ENCODE data around the gene FOXP1.

The FOXP1 gene

DNA sequence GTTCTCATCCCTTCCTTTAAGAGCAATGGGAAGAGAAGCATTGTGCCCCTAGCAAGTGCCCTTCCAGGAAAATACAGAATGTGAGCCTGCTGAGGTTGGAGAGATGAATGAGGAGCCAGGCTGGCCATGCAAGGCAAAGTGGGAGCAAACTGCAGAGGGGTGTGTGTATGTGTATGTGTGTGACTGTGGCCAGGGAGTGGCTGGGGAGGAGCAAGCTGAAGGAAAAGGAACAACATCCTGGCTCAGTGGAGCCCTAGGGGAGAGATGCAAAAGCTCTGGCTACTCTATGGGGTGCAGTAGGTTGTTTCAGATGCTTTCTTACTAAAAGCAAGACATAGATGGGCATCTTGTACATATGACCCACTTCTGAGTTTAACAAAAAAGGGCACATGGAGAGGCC is 20.6 kb downstream of the FOXP1 start:
- H3K9ac ChIP-seq (ENCODE audit: low read length), result no peak overlapping the region
- H3K36me3 ChIP-seq (ENCODE audit: control insufficient read depth, insufficient read depth, low read length, severe bottlenecking), result no peaks in the 10 kb centered on the region
- no peaks in the 10 kb centered on the region for H3K4me1 ChIP-seq (ENCODE audit: control insufficient read depth, insufficient read depth, low read length)
- no peaks in the 10 kb centered on the region for H3K9me3 ChIP-seq (ENCODE audit: control insufficient read depth, low read length)
- DNase-seq (ENCODE audit: low read depth), result no peak
- H3K4me3 ChIP-seq (ENCODE audit: low read length), result no peak overlapping the region
- H3K27me3 ChIP-seq (replicated peaks; ENCODE audit: control insufficient read depth, insufficient read depth, low read length), result no peaks in the 10 kb centered on the region

- H3K9ac ChIP-seq (ENCODE audit: low read length), result no peak overlapping the region
- no peak for DNase-seq (ENCODE audit: low read depth)
- no peak overlapping the region for H3K4me3 ChIP-seq (ENCODE audit: low read length)
- H3K36me3 ChIP-seq (ENCODE audit: control insufficient read depth, insufficient read depth, low read length, severe bottlenecking), result no peaks in the 10 kb centered on the region
- no peaks in the 10 kb centered on the region for H3K4me1 ChIP-seq (ENCODE audit: control insufficient read depth, insufficient read depth, low read length)
- peaks cover 4% of the 10 kb centered on the region for H3K9me3 ChIP-seq (ENCODE audit: control insufficient read depth, low read length)
- no peaks in the 10 kb centered on the region for H3K27me3 ChIP-seq (replicated peaks; ENCODE audit: control insufficient read depth, insufficient read depth, low read length)
These were observed 22.9 kb downstream of the FOXP1 start for GRCh38 chr3:71560665-71561064.

- H3K4me1 ChIP-seq (ENCODE audit: control insufficient read depth, insufficient read depth, low read length), result no peaks in the 10 kb centered on the region
- H3K36me3 ChIP-seq (ENCODE audit: control insufficient read depth, insufficient read depth, low read length, severe bottlenecking), result no peaks in the 10 kb centered on the region
- no peak for DNase-seq (ENCODE audit: low read depth)
- H3K27me3 ChIP-seq (replicated peaks; ENCODE audit: control insufficient read depth, insufficient read depth, low read length), result no peaks in the 10 kb centered on the region
- no peak overlapping the region for H3K4me3 ChIP-seq (ENCODE audit: low read length)
- H3K9me3 ChIP-seq (ENCODE audit: control insufficient read depth, low read length), result peaks cover 4% of the 10 kb centered on the region
- H3K9ac ChIP-seq (ENCODE audit: low read length), result no peak overlapping the region
These were observed 23.9 kb downstream of the FOXP1 start for GRCh38 chr3:71559578-71560162.

GRCh38 chr3:71559021-71559420 is 24.5 kb downstream of the FOXP1 start:
- DNase-seq (ENCODE audit: low read depth), result no peak
- Histone ChIP-seq H3K9me3 (ENCODE audit: control insufficient read depth, low read length) (peaks cover 4% of the 10 kb centered on the region), H3K36me3 (ENCODE audit: control insufficient read depth, insufficient read depth, low read length, severe bottlenecking) (no peaks in the 10 kb centered on the region), H3K9ac (ENCODE audit: low read length) (no peak overlapping the region), H3K4me3 (ENCODE audit: low read length) (no peak overlapping the region), H3K27me3 (replicated peaks; ENCODE audit: control insufficient read depth, insufficient read depth, low read length) (no peaks in the 10 kb centered on the region), H3K4me1 (ENCODE audit: control insufficient read depth, insufficient read depth, low read length) (no peaks in the 10 kb centered on the region)

DNA sequence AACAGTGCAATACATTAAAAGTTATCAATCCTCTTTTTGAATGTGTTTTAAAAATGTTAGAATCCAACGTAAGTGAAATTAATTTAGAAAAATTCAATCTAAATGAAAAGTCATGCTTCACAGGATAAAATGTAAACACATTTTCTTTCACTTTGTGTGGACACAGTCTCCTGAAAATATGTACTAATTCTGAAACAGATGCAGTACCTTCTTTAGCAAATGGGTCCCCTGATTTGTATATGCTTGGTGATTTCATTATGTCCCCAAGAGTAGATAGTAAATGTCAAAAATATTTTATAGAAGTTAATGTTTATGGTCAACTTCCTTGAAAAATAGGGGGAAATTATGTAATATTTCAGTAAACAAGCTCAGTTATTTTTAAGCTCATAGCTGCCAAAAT is 28.9 kb downstream of the FOXP1 start:
- H3K9ac ChIP-seq (ENCODE audit: low read length), result no peak overlapping the region
- no peak overlapping the region for H3K4me3 ChIP-seq (ENCODE audit: low read length)
- peaks cover 4% of the 10 kb centered on the region for H3K9me3 ChIP-seq (ENCODE audit: control insufficient read depth, low read length)
- H3K4me1 ChIP-seq (ENCODE audit: control insufficient read depth, insufficient read depth, low read length), result peaks cover 5% of the 10 kb centered on the region
- H3K27me3 ChIP-seq (replicated peaks; ENCODE audit: control insufficient read depth, insufficient read depth, low read length), result no peaks in the 10 kb centered on the region
- DNase-seq (ENCODE audit: low read depth), result no peak
- H3K36me3 ChIP-seq (ENCODE audit: control insufficient read depth, insufficient read depth, low read length, severe bottlenecking), result no peaks in the 10 kb centered on the region

DNA sequence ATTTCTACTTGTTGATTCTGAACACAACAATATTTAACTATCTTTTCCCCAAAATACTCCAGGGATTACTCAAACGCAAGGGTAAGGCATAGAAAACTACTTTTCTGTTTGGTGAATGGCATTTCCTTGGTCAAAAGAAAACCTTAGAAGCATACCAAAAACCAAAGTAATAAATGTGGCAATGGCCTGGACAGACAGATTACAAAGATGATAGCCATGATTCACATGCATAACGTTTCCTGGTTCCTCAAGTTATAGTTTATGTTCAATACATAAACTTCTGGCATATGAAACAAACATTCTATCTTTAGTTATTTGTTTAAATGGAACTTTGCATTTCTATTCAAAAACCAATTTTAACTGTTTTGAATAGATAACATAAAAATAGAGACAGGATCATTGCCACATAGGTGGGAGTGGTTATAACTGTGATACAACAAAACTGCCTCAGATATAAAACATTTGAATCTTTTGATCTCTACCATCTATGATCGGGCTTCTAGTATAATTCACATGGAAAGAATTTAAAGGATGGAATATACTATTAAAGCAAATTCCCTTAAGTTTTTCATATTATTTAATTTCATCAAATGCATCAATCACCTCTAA is 32.1 kb downstream of the FOXP1 start:
- peaks cover 22% of the 10 kb centered on the region for H3K4me1 ChIP-seq (ENCODE audit: control insufficient read depth, insufficient read depth, low read length)
- H3K9ac ChIP-seq (ENCODE audit: low read length), result no peak overlapping the region
- no peaks in the 10 kb centered on the region for H3K9me3 ChIP-seq (ENCODE audit: control insufficient read depth, low read length)
- peak; percentile 69 for DNase-seq (ENCODE audit: low read depth)
- no peaks in the 10 kb centered on the region for H3K36me3 ChIP-seq (ENCODE audit: control insufficient read depth, insufficient read depth, low read length, severe bottlenecking)
- H3K27me3 ChIP-seq (replicated peaks; ENCODE audit: control insufficient read depth, insufficient read depth, low read length), result no peaks in the 10 kb centered on the region
- H3K4me3 ChIP-seq (ENCODE audit: low read length), result no peak overlapping the region

- Histone ChIP-seq H3K27me3 (replicated peaks; ENCODE audit: control insufficient read depth, insufficient read depth, low read length) (no peaks in the 10 kb centered on the region), H3K9me3 (ENCODE audit: control insufficient read depth, low read length) (no peaks in the 10 kb centered on the region), H3K9ac (ENCODE audit: low read length) (no peak overlapping the region), H3K4me3 (ENCODE audit: low read length) (no peak overlapping the region), H3K36me3 (ENCODE audit: control insufficient read depth, insufficient read depth, low read length, severe bottlenecking) (no peaks in the 10 kb centered on the region), H3K4me1 (ENCODE audit: control insufficient read depth, insufficient read depth, low read length) (peaks cover 22% of the 10 kb centered on the region)
- DNase-seq (ENCODE audit: low read depth), result no peak
These were observed 33.6 kb downstream of the FOXP1 start for GRCh38 chr3:71549951-71550350.

- H3K4me1 ChIP-seq (ENCODE audit: control insufficient read depth, insufficient read depth, low read length), result peaks cover 22% of the 10 kb centered on the region
These were observed 34.7 kb downstream of the FOXP1 start for GRCh38 chr3:71548705-71549384.

DNA sequence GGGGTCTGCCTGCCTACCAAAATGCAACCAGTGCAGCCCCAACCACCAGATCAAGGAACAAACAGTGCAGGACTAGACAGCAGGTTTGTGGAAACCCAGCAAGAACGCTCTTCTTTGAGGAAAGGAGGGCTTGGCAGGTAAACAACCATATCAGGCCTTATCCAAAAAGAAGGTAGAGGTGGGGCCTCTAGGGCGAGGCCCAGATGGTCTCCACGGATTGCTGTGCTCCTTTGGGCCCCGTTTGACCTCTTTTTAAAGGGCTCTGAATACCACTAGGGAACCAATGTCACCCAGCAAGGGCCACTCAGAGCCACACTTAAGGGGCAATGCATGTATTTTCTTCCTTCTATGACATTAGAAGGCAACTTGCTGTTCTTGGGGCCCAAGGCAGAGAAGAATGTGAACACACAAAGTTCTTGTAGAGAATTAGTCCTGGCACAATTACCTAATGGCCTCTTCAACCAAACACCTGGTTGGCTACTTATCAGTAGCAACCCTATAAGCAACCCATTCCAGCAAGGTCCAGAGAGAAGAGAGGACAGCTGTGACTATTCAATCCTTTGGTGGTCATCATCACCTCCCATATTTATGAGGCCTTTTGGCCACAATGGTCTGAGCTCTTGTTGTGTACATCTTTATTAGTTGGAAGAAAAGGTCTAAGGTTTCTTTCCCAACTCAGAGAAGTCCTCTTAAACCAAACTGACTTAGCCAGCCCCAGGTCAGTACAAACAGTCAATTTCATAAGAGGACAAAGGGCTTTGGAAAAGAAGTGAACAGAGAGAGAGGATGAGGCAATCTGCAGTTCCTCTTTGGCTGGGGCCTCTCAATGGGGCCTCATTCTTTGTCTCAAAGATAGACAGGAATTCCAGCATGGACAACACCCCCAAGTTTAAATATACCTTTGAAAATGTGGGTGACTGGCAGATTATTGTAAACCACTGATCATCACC is 36.0 kb downstream of the FOXP1 start:
- peak overlapping the region; percentile 9 for H3K9ac ChIP-seq (ENCODE audit: low read length)
- DNase-seq (ENCODE audit: low read depth), result peak; percentile 68
- no peaks in the 10 kb centered on the region for H3K36me3 ChIP-seq (ENCODE audit: control insufficient read depth, insufficient read depth, low read length, severe bottlenecking)
- peaks cover 31% of the 10 kb centered on the region for H3K4me1 ChIP-seq (ENCODE audit: control insufficient read depth, insufficient read depth, low read length)
- H3K27me3 ChIP-seq (replicated peaks; ENCODE audit: control insufficient read depth, insufficient read depth, low read length), result no peaks in the 10 kb centered on the region
- H3K9me3 ChIP-seq (ENCODE audit: control insufficient read depth, low read length), result no peaks in the 10 kb centered on the region
- H3K4me3 ChIP-seq (ENCODE audit: low read length), result peak overlapping the region; percentile 32

More at GRCh38 chr3:71548705-71549384, 34.7 kb downstream of the FOXP1 start:
- Histone ChIP-seq H3K27me3 (replicated peaks; ENCODE audit: control insufficient read depth, insufficient read depth, low read length) (no peaks in the 10 kb centered on the region), H3K4me3 (ENCODE audit: low read length) (no peak overlapping the region), H3K9ac (ENCODE audit: low read length) (no peak overlapping the region), H3K36me3 (ENCODE audit: control insufficient read depth, insufficient read depth, low read length, severe bottlenecking) (no peaks in the 10 kb centered on the region), H3K9me3 (ENCODE audit: control insufficient read depth, low read length) (no peaks in the 10 kb centered on the region)
- DNase-seq (ENCODE audit: low read depth), result no peak

GRCh38 chr3:71546821-71547220 is 36.7 kb downstream of the FOXP1 start:
- Histone ChIP-seq H3K27me3 (replicated peaks; ENCODE audit: control insufficient read depth, insufficient read depth, low read length) (no peaks in the 10 kb centered on the region), H3K4me1 (ENCODE audit: control insufficient read depth, insufficient read depth, low read length) (peaks cover 38% of the 10 kb centered on the region), H3K4me3 (ENCODE audit: low read length) (no peak overlapping the region), H3K36me3 (ENCODE audit: control insufficient read depth, insufficient read depth, low read length, severe bottlenecking) (no peaks in the 10 kb centered on the region), H3K9me3 (ENCODE audit: control insufficient read depth, low read length) (no peaks in the 10 kb centered on the region), H3K9ac (ENCODE audit: low read length) (peak overlapping the region; percentile 9)
- DNase-seq (ENCODE audit: low read depth), result no peak

- Histone ChIP-seq H3K4me1 (ENCODE audit: control insufficient read depth, insufficient read depth, low read length) (peaks cover 40% of the 10 kb centered on the region), H3K36me3 (ENCODE audit: control insufficient read depth, insufficient read depth, low read length, severe bottlenecking) (no peaks in the 10 kb centered on the region), H3K9ac (ENCODE audit: low read length) (no peak overlapping the region), H3K27me3 (replicated peaks; ENCODE audit: control insufficient read depth, insufficient read depth, low read length) (no peaks in the 10 kb centered on the region), H3K4me3 (ENCODE audit: low read length) (no peak overlapping the region), H3K9me3 (ENCODE audit: control insufficient read depth, low read length) (no peaks in the 10 kb centered on the region)
- no peak for DNase-seq (ENCODE audit: low read depth)
These were observed 38.2 kb downstream of the FOXP1 start for GRCh38 chr3:71545330-71545729.
